H9 (cell line): ENCODE measurements around the gene PRR5L. TPM values are rescaled to one million over a fixed set of nuclear protein-coding genes. Genes with fewer than 3 reads are reported as not detected.

Source experiments
- DNase-seq: peaks from one replicate; pipeline ENCODE4 v3.0.0-alpha.2; 2017
- H2AFZ ChIP-seq: one replicate; pipeline ENCODE4 v1.6.1; 2013; ENCODE audit warnings: mild to moderate bottlenecking, low read length, control low read depth, moderate library complexity
- H2AK5ac ChIP-seq: 2 replicates; pipeline ENCODE4 v1.6.1; 2013; ENCODE audit warnings: low read length, control low read depth, mixed read lengths; ENCODE audit not compliant: insufficient read length
- H2BK120ac ChIP-seq: one replicate; pipeline ENCODE4 v1.6.1; 2013; ENCODE audit warnings: low read depth, mild to moderate bottlenecking, low read length, control low read depth, inconsistent platforms; ENCODE audit not compliant: poor library complexity, severe bottlenecking
- H2BK12ac ChIP-seq: 2 replicates; pipeline ENCODE4 v1.6.1; 2013; ENCODE audit warnings: low read length, control low read depth, mixed read lengths, low read depth; ENCODE audit not compliant: insufficient read length
- H2BK15ac ChIP-seq: 2 replicates; pipeline ENCODE4 v1.6.1; 2013; ENCODE audit warnings: low read depth, low read length, control low read depth
- H2BK20ac ChIP-seq: one replicate; pipeline ENCODE4 v1.6.1; 2013; ENCODE audit warnings: low read depth, mild to moderate bottlenecking, low read length, control low read depth, inconsistent platforms; ENCODE audit not compliant: poor library complexity, severe bottlenecking
- H2BK5ac ChIP-seq: 2 replicates; pipeline ENCODE4 v1.6.1; 2013; ENCODE audit warnings: low read length, control low read depth, mixed read lengths; ENCODE audit not compliant: insufficient read length
- H3K14ac ChIP-seq: 2 replicates; pipeline ENCODE4 v1.6.1; 2013; ENCODE audit warnings: low read length, control low read depth; ENCODE audit not compliant: insufficient read depth
- H3K18ac ChIP-seq: 2 replicates; pipeline ENCODE4 v1.6.1; 2013; ENCODE audit warnings: low read depth, mild to moderate bottlenecking, mixed read lengths, low read length, control low read depth; ENCODE audit not compliant: insufficient read length
- H3K23ac ChIP-seq: 2 replicates; pipeline ENCODE4 v1.6.1; 2013; ENCODE audit warnings: low read length, control low read depth, mixed read lengths, low read depth; ENCODE audit not compliant: insufficient read length
- H3K23me2 ChIP-seq: 2 replicates; pipeline ENCODE4 v1.6.1; 2013; ENCODE audit warnings: low read depth, mild to moderate bottlenecking, mixed read lengths, low read length, control low read depth; ENCODE audit not compliant: insufficient read length, poor library complexity, severe bottlenecking
- H3K27ac ChIP-seq: 2 replicates; pipeline ENCODE4 v1.5.1; 2013; ENCODE audit warnings: low read length, control low read depth, mixed read lengths, low read depth; ENCODE audit not compliant: insufficient read length
- H3K27me3 ChIP-seq: 2 replicates; pipeline ENCODE4 v1.6.1; 2013; ENCODE audit warnings: low read length, control low read depth, inconsistent platforms; ENCODE audit not compliant: insufficient read depth
- H3K4ac ChIP-seq: 2 replicates; pipeline ENCODE4 v1.6.1; 2013; ENCODE audit warnings: low read depth, mild to moderate bottlenecking, control low read depth, inconsistent platforms, low read length, moderate library complexity
- H3K4me1 ChIP-seq: 2 replicates; pipeline ENCODE4 v1.6.1; 2013; ENCODE audit warnings: low read length, control low read depth, inconsistent platforms; ENCODE audit not compliant: insufficient read depth
- H3K4me2 ChIP-seq: 2 replicates; pipeline ENCODE4 v1.6.1; 2013; ENCODE audit warnings: low read length, control low read depth, mixed read lengths; ENCODE audit not compliant: insufficient read length, insufficient read depth
- H3K56ac ChIP-seq: 2 replicates; pipeline ENCODE4 v1.6.1; 2013; ENCODE audit warnings: low read depth, mild to moderate bottlenecking, mixed read lengths, low read length, control low read depth; ENCODE audit not compliant: insufficient read length
- H3K79me1 ChIP-seq: 2 replicates; pipeline ENCODE4 v1.6.1; 2013; ENCODE audit warnings: low read depth, mild to moderate bottlenecking, moderate library complexity, low read length, control low read depth, inconsistent platforms; ENCODE audit not compliant: insufficient read depth, poor library complexity, severe bottlenecking
- H3K79me2 ChIP-seq: 2 replicates; pipeline ENCODE4 v1.6.1; 2013; ENCODE audit warnings: low read length, control low read depth, inconsistent platforms; ENCODE audit not compliant: insufficient read depth
- H3K9ac ChIP-seq: 2 replicates; pipeline ENCODE4 v1.6.1; 2013; ENCODE audit warnings: low read length, control low read depth, mixed read lengths; ENCODE audit not compliant: insufficient read length; ENCODE audit errors: extremely low read depth
- H3K9me3 ChIP-seq: one replicate; pipeline ENCODE4 v1.6.1; 2013; ENCODE audit warnings: low read depth, low read length, inconsistent platforms; ENCODE audit not compliant: control insufficient read depth
- H3T11ph ChIP-seq: one replicate; pipeline ENCODE4 v1.6.1; 2013; ENCODE audit warnings: mild to moderate bottlenecking, low read length, control low read depth, inconsistent platforms
- H4K20me1 ChIP-seq: one replicate; pipeline ENCODE4 v1.6.1; 2013; ENCODE audit not compliant: control insufficient read depth, insufficient read length, insufficient read depth
- H4K5ac ChIP-seq: 2 replicates; pipeline ENCODE4 v1.6.1; 2013; ENCODE audit warnings: low read depth, mild to moderate bottlenecking, mixed read lengths, low read length, control low read depth; ENCODE audit not compliant: insufficient read length
- H4K8ac ChIP-seq: replicated peaks from 2 replicates; pipeline ENCODE4 v1.6.1; 2013; ENCODE audit warnings: low read length, control low read depth, mixed read lengths, low read depth; ENCODE audit not compliant: insufficient read length
- H4K91ac ChIP-seq: 2 replicates; pipeline ENCODE4 v1.6.1; 2013; ENCODE audit warnings: low read depth, mild to moderate bottlenecking, moderate library complexity, mixed read lengths, low read length, control low read depth; ENCODE audit not compliant: insufficient read length
- H3K27ac Mint-ChIP-seq, 3 experiments: 2 replicates in 2 of 3; 3 replicates in 1 of 3; pipeline ENCODE4 v1.8.0; 2020 to 2021; ENCODE audit warnings: mixed read lengths in 3 of 3, mild to moderate bottlenecking in 1 of 3, moderate library complexity in 1 of 3
- H3K27me3 Mint-ChIP-seq: 2 replicates; pipeline ENCODE4 v1.8.0; 2021; ENCODE audit warnings: low read depth, mild to moderate bottlenecking, moderate library complexity, mixed read lengths
- H3K36me3 Mint-ChIP-seq, 3 experiments: 2 replicates in 2 of 3; 3 replicates in 1 of 3; pipeline ENCODE4 v1.8.0; 2020 to 2021; ENCODE audit warnings: low read depth in 3 of 3, mixed read lengths in 3 of 3; ENCODE audit not compliant: insufficient read depth in 1 of 3
- H3K4me1 Mint-ChIP-seq, 2 experiments: 2 replicates each; pipeline ENCODE4 v1.8.0; 2020; ENCODE audit warnings: mixed read lengths in 2 of 2
- H3K4me3 Mint-ChIP-seq, 2 experiments: 2 replicates in 1 of 2; 3 replicates in 1 of 2; pipeline ENCODE4 v1.8.0; 2020 to 2021; ENCODE audit warnings: mild to moderate bottlenecking in 2 of 2, mixed read lengths in 2 of 2, moderate library complexity in 1 of 2
- H3K9me3 Mint-ChIP-seq, 2 experiments: 2 replicates in 1 of 2; 3 replicates in 1 of 2; pipeline ENCODE4 v1.8.0; 2020; ENCODE audit warnings: mild to moderate bottlenecking in 2 of 2, mixed read lengths in 2 of 2, moderate library complexity in 1 of 2
- WGBS: extraction: QIAGEN DNeasy Blood & Tissue Kit; methylation state at CpG from one replicate; pipeline ENCODE4 v1.1.7; 2013; ENCODE audit warnings: missing lambda C conversion rate, low lambda C conversion rate, mixed read lengths; ENCODE audit not compliant: insufficient read length; ENCODE audit errors: extremely low coverage; 5-methylcytosine and 5-hydroxymethylcytosine counted together
- total RNA-seq: library from RNA; stranded (reverse); gene quantifications from 2 replicates; pipeline ENCODE4 v1.2.1, GENCODE V29; 2021
- TF ChIP-seq, protein P1 (sequence below): fragments of 200-600 bp; sonication (generic); conservative IDR thresholded peaks from 3 replicates; pipeline ENCODE4 v1.8.0; 2021; ENCODE audit warnings: antibody characterized with exemption, mild to moderate bottlenecking

The PRR5L gene
- total RNA-seq, 1 experiment from 2014 or later = 5.6 TPM

- H3K4me3 Mint-ChIP-seq = no peak overlapping the region; a peak in 1 of 5 replicates
- Histone ChIP-seq H3K27me3 (no peaks in the 10 kb centered on the region), H3K18ac (no peak overlapping the region), H4K5ac (no peak overlapping the region), H3K56ac (no peak overlapping the region), H2AFZ (no peak overlapping the region), H3K27ac (no peak overlapping the region), H2BK20ac (no peak overlapping the region), H2BK15ac (no peak overlapping the region), H3K14ac (no peak overlapping the region), H4K20me1 (no peaks in the 10 kb centered on the region), H2AK5ac (no peak overlapping the region), H2BK120ac (no peak overlapping the region), H3T11ph (no peak overlapping the region), H3K9ac (no peak overlapping the region), H3K23me2 (no peaks in the 10 kb centered on the region), H3K4ac (no peak overlapping the region), H3K4me1 (no peaks in the 10 kb centered on the region), H3K9me3 (no peaks in the 10 kb centered on the region), H2BK12ac (no peak overlapping the region), H3K79me2 (no peaks in the 10 kb centered on the region), H3K4me2 (no peak overlapping the region), H4K8ac (no peak overlapping the region), H3K79me1 (no peaks in the 10 kb centered on the region), H4K91ac (no peak overlapping the region), H2BK5ac (no peak overlapping the region), H3K23ac (no peak overlapping the region)
- H3K9me3 Mint-ChIP-seq = no peaks in the 10 kb centered on the region
- no CpG with 5 or more reads among the region's 3 CpGs for WGBS
- peaks cover 5% of the 10 kb centered on the region; the same call in 1 of the 2 replicates for H3K27me3 Mint-ChIP-seq
- H3K27ac Mint-ChIP-seq = no peak overlapping the region
- peaks cover 11 to 16% of the 10 kb centered on the region in 2 experiments for H3K4me1 Mint-ChIP-seq
- DNase-seq = no peak
- TF ChIP-seq, protein P1, sequence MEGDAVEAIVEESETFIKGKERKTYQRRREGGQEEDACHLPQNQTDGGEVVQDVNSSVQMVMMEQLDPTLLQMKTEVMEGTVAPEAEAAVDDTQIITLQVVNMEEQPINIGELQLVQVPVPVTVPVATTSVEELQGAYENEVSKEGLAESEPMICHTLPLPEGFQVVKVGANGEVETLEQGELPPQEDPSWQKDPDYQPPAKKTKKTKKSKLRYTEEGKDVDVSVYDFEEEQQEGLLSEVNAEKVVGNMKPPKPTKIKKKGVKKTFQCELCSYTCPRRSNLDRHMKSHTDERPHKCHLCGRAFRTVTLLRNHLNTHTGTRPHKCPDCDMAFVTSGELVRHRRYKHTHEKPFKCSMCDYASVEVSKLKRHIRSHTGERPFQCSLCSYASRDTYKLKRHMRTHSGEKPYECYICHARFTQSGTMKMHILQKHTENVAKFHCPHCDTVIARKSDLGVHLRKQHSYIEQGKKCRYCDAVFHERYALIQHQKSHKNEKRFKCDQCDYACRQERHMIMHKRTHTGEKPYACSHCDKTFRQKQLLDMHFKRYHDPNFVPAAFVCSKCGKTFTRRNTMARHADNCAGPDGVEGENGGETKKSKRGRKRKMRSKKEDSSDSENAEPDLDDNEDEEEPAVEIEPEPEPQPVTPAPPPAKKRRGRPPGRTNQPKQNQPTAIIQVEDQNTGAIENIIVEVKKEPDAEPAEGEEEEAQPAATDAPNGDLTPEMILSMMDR = no peak
- no peaks in the 10 kb centered on the region for H3K36me3 Mint-ChIP-seq
These were observed 56.8 kb downstream of the PRR5L start for GRCh38 chr11:36352922-36353321.
